ENCODE data around the gene ANKS1B. TPM values are rescaled to one million over a fixed set of nuclear protein-coding genes. Genes with fewer than 3 reads are reported as not detected.

The ANKS1B gene
- total RNA-seq, 2 donors from 2014 or later = not detected

GRCh38 chr12:99311373-99311772, 673.4 kb downstream of the ANKS1B start:
- Mint-ChIP-seq H3K27ac (no peak overlapping the region), H3K27me3 (no peaks in the 10 kb centered on the region), H3K4me1 (ENCODE audit: low read depth in 2 of 2) (no peaks in the 10 kb centered on the region), H3K4me3 (no peak overlapping the region), H3K9me3 (peaks cover 9% of the 10 kb centered on the region), H3K36me3 (peaks cover 7% of the 10 kb centered on the region)
- DNase-seq (ENCODE audit: low spot score) (no peak), ATAC-seq (no peak)

- DNase-seq (ENCODE audit: low spot score) (no peak), ATAC-seq (no peak)
- Mint-ChIP-seq H3K27ac (no peak overlapping the region), H3K36me3 (peaks cover 7% of the 10 kb centered on the region), H3K9me3 (peaks cover 11% of the 10 kb centered on the region), H3K27me3 (no peaks in the 10 kb centered on the region), H3K4me3 (no peak overlapping the region), H3K4me1 (ENCODE audit: low read depth in 2 of 2) (no peaks in the 10 kb centered on the region)
These were observed 674.9 kb downstream of the ANKS1B start for GRCh38 chr12:99309812-99310211.

DNA sequence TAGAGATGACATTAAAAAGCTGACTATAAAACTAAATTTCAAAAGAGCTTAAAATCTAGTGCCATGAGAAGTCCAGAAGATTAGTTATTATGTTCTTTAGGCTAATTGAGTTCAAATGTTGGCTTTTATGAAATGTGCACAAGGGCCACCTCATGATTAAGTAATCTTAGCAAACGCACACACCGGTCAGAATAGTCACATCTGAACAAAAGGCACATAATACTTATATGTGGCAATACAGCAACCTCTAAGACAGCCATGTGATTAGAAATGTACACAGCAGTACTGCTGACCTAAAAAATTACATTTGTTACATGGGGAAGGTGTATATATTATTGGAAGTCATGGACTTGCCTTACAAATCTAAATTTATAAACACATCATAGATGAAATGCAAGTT, 681.9 kb downstream of the ANKS1B start:
- no peaks in the 10 kb centered on the region for H3K36me3 Mint-ChIP-seq
- H3K9me3 Mint-ChIP-seq = peaks cover 13% of the 10 kb centered on the region
- no peak for DNase-seq (ENCODE audit: low spot score)
- H3K4me3 Mint-ChIP-seq = no peak overlapping the region
- no peak for ATAC-seq
- H3K27ac Mint-ChIP-seq = no peak overlapping the region
- H3K4me1 Mint-ChIP-seq (ENCODE audit: low read depth in 2 of 2) = no peaks in the 10 kb centered on the region
- no peaks in the 10 kb centered on the region for H3K27me3 Mint-ChIP-seq

- ATAC-seq = no peak
- no peaks in the 10 kb centered on the region for H3K4me1 Mint-ChIP-seq (ENCODE audit: low read depth in 2 of 2)
- H3K4me3 Mint-ChIP-seq = no peak overlapping the region
- no peak overlapping the region for H3K27ac Mint-ChIP-seq
- H3K9me3 Mint-ChIP-seq = peaks cover 9% of the 10 kb centered on the region
- no peak for DNase-seq (ENCODE audit: low spot score)
- H3K36me3 Mint-ChIP-seq = peaks cover 13% of the 10 kb centered on the region
- H3K27me3 Mint-ChIP-seq = no peaks in the 10 kb centered on the region
These were observed 697.6 kb downstream of the ANKS1B start for GRCh38 chr12:99287136-99287535.

GRCh38 chr12:99284161-99284560, 700.6 kb downstream of the ANKS1B start:
- Mint-ChIP-seq H3K9me3 (peaks cover 7% of the 10 kb centered on the region), H3K36me3 (peaks cover 5% of the 10 kb centered on the region), H3K27me3 (no peaks in the 10 kb centered on the region), H3K27ac (no peak overlapping the region), H3K4me3 (no peak overlapping the region), H3K4me1 (ENCODE audit: low read depth in 2 of 2) (no peaks in the 10 kb centered on the region)
- ATAC-seq = no peak
- no peak for DNase-seq (ENCODE audit: low spot score)

GRCh38 chr12:99282624-99283023, 702.1 kb downstream of the ANKS1B start:
- DNase-seq (ENCODE audit: low spot score) (no peak), ATAC-seq (no peak)
- no peaks in the 10 kb centered on the region for H3K36me3 Mint-ChIP-seq
- H3K27me3 Mint-ChIP-seq = no peaks in the 10 kb centered on the region
- no peaks in the 10 kb centered on the region for H3K4me1 Mint-ChIP-seq (ENCODE audit: low read depth in 2 of 2)
- H3K4me3 Mint-ChIP-seq = no peak overlapping the region
- no peak overlapping the region for H3K27ac Mint-ChIP-seq
- peaks cover 4% of the 10 kb centered on the region for H3K9me3 Mint-ChIP-seq

GRCh38 chr12:99282086-99282485, 702.6 kb downstream of the ANKS1B start:
- Mint-ChIP-seq H3K4me1 (ENCODE audit: low read depth in 2 of 2) (no peaks in the 10 kb centered on the region), H3K27me3 (no peaks in the 10 kb centered on the region)
- ATAC-seq = no peak

DNA sequence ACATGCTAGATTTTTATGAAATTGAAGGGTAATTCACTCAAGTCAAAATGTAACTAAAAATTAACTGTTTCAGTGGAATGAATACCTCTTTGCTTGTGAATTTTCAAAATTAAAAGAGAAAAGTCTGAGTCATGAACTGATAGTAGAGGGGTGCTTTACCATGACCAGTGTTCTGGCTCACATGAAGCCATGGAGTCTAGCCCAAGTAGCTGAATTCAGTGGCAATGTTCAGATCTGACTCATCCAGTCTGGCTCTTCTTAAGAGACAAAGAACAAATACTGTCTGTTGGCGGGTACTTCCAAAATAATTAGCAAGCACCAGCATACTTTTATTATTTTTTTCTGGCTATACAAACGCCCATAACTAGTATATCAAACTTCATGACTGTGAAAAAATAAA, 703.5 kb downstream of the ANKS1B start:
- ATAC-seq (no peak), DNase-seq (ENCODE audit: low spot score) (no peak)
- Mint-ChIP-seq H3K9me3 (peaks cover 4% of the 10 kb centered on the region), H3K27me3 (no peaks in the 10 kb centered on the region), H3K4me1 (ENCODE audit: low read depth in 2 of 2) (no peaks in the 10 kb centered on the region), H3K4me3 (no peak overlapping the region), H3K36me3 (no peaks in the 10 kb centered on the region), H3K27ac (no peak overlapping the region)

More at GRCh38 chr12:99282086-99282485, 702.6 kb downstream of the ANKS1B start:
- peaks cover 4% of the 10 kb centered on the region for H3K9me3 Mint-ChIP-seq
- no peaks in the 10 kb centered on the region for H3K36me3 Mint-ChIP-seq
- DNase-seq (ENCODE audit: low spot score) = no peak
- no peak overlapping the region for H3K27ac Mint-ChIP-seq
- no peak overlapping the region for H3K4me3 Mint-ChIP-seq

- no peak for DNase-seq (ENCODE audit: low spot score)
- H3K27ac Mint-ChIP-seq = no peak overlapping the region
- no peak overlapping the region for H3K4me3 Mint-ChIP-seq
- ATAC-seq = no peak
- H3K27me3 Mint-ChIP-seq = no peaks in the 10 kb centered on the region
- no peaks in the 10 kb centered on the region for H3K4me1 Mint-ChIP-seq (ENCODE audit: low read depth in 2 of 2)
- H3K9me3 Mint-ChIP-seq = peaks cover 14% of the 10 kb centered on the region
- H3K36me3 Mint-ChIP-seq = no peaks in the 10 kb centered on the region
These were observed 705.8 kb downstream of the ANKS1B start for GRCh38 chr12:99278899-99279298.

DNA sequence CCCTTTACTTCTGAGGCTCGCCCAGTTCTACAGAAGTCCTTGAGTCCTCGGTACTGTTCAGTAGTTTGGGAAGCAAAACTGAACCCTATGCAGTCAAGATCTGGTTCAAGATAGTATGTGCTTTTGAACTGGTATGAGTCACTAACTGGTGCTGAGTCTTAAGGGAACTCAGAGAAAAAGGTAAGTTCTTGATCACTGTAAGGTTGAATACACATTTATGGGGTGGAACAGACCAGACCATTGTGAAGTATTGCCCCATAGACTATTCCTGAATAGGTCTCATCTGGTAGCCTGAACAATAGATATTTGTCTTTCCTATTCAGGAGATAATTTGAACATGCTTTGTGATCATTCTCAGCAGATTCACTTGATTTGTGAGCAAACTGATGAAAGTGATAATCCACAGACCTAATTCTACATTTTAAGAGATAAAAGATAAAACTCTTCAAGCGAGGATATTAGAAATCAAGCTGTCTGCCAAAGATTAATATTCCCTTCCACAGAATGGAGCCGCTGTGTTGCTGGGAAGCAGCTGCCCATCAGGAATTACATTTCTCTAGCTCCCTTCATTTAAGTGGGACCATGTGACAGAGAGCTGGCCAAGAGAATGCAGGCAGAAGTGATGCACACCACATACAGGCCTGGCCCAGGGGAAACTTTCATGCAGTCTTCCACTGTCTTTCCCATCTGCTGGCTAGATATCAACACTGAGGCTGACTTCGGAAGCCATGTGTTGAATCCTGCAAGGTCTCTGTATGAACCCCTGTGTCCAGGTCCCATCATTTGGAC, 707.0 kb downstream of the ANKS1B start:
- no peaks in the 10 kb centered on the region for H3K36me3 Mint-ChIP-seq
- H3K4me3 Mint-ChIP-seq = no peak overlapping the region
- no peaks in the 10 kb centered on the region for H3K4me1 Mint-ChIP-seq (ENCODE audit: low read depth in 2 of 2)
- no peak overlapping the region for H3K27ac Mint-ChIP-seq
- ATAC-seq (no peak), DNase-seq (ENCODE audit: low spot score) (no peak)
- peaks cover 14% of the 10 kb centered on the region for H3K9me3 Mint-ChIP-seq
- no peaks in the 10 kb centered on the region for H3K27me3 Mint-ChIP-seq

GRCh38 chr12:99271071-99271470, 713.7 kb downstream of the ANKS1B start:
- DNase-seq (ENCODE audit: low spot score) (no peak), ATAC-seq (no peak)
- H3K9me3 Mint-ChIP-seq = peaks cover 20% of the 10 kb centered on the region
- H3K36me3 Mint-ChIP-seq = no peaks in the 10 kb centered on the region
- H3K27ac Mint-ChIP-seq = no peak overlapping the region
- H3K4me3 Mint-ChIP-seq = no peak overlapping the region
- no peaks in the 10 kb centered on the region for H3K4me1 Mint-ChIP-seq (ENCODE audit: low read depth in 2 of 2)
- no peaks in the 10 kb centered on the region for H3K27me3 Mint-ChIP-seq

DNA sequence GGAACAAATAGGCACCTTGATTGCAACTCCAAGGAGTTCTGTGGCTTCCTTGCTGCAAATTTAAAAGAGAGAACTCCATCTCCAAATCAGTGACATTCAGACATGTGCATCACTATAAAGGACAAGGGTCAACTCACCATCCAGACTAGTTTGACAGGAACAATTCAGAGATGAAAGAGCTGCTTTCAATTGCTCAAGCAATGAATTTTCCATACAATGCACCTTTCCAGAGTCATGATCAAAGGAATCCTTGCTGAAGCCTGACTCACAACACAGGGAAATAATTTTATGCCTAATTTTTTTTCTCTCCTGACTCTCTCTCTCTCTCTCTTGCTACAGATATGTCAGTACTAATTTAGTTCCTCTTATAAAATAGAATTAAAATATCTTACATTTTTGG, 717.7 kb downstream of the ANKS1B start:
- Mint-ChIP-seq H3K9me3 (peaks cover 18% of the 10 kb centered on the region), H3K4me3 (no peak overlapping the region), H3K4me1 (ENCODE audit: low read depth in 2 of 2) (no peaks in the 10 kb centered on the region), H3K27me3 (no peaks in the 10 kb centered on the region), H3K27ac (no peak overlapping the region), H3K36me3 (no peaks in the 10 kb centered on the region)
- DNase-seq (ENCODE audit: low spot score) (no peak), ATAC-seq (no peak)

DNA sequence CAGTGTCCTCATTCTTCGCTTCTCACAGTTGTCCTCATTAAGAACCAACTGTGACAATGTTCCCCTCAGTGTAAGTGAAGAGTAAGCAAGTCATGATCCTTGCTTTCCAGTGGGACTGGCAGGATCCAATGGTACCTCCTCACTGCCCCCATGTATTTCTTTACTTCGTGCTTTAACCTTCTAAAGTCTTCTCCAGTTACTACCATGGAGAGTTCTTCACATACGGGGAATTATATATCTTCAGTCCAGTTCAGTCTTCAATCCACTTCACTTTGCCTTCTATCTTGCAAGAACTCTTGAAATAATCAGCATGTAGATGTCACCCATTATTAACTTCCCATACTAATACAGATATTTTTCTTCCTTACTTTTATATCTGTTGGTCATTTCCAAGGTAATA, 719.1 kb downstream of the ANKS1B start:
- Mint-ChIP-seq H3K4me3 (no peak overlapping the region), H3K27me3 (no peaks in the 10 kb centered on the region), H3K9me3 (peaks cover 25% of the 10 kb centered on the region), H3K36me3 (no peaks in the 10 kb centered on the region), H3K4me1 (ENCODE audit: low read depth in 2 of 2) (no peaks in the 10 kb centered on the region), H3K27ac (no peak overlapping the region)
- DNase-seq (ENCODE audit: low spot score) (no peak), ATAC-seq (no peak)

GRCh38 chr12:99261256-99261655, 723.5 kb downstream of the ANKS1B start:
- no peaks in the 10 kb centered on the region for H3K4me1 Mint-ChIP-seq (ENCODE audit: low read depth in 2 of 2)
- no peak overlapping the region for H3K27ac Mint-ChIP-seq
- DNase-seq (ENCODE audit: low spot score) (no peak), ATAC-seq (no peak)
- H3K36me3 Mint-ChIP-seq = no peaks in the 10 kb centered on the region
- H3K27me3 Mint-ChIP-seq = no peaks in the 10 kb centered on the region
- H3K9me3 Mint-ChIP-seq = peaks cover 23% of the 10 kb centered on the region
- no peak overlapping the region for H3K4me3 Mint-ChIP-seq

DNA sequence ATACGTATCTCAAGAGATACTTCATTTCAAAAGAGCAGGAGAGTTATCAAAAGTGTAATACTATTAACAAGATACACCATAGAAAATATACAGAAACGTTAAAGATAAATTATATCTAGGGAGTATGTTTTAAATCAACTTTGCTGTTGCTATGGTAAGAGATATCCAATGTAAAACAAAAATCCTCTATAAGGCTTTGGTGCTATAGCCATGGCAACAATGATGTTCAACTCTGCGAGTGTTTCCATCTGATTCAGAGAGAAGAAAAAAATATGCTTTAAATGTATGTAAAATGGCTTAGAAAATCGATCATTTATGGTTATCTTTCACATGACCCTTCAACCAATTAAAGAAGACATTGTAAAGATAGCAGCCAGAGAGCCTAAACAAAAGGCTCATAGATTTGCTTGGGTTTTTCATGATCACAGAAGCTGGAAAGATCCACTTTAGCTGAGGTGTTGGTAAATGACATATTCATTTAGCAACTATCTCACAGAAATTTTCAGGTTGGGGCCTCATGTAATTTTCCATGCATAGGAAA, 724.2 kb downstream of the ANKS1B start:
- H3K4me3 Mint-ChIP-seq = no peak overlapping the region
- no peaks in the 10 kb centered on the region for H3K4me1 Mint-ChIP-seq (ENCODE audit: low read depth in 2 of 2)
- peaks cover 23% of the 10 kb centered on the region for H3K9me3 Mint-ChIP-seq
- no peaks in the 10 kb centered on the region for H3K36me3 Mint-ChIP-seq
- H3K27ac Mint-ChIP-seq = no peak overlapping the region
- no peaks in the 10 kb centered on the region for H3K27me3 Mint-ChIP-seq
- ATAC-seq (no peak), DNase-seq (ENCODE audit: low spot score) (no peak)

All from natural killer cell treated with Interleukin-12 subunit alpha and Interleukin-12 subunit beta and Interleukin-15 and Interleukin-18, amount 100 ng/mL, for 72 hours (primary cell).